Lung (tissue), 12 donors: ENCODE measurements around the gene TRIM25. TPM values are rescaled to one million over a fixed set of nuclear protein-coding genes. Genes with fewer than 3 reads are reported as not detected.

Source experiments
- ATAC-seq: fragments of 200-7000 bp; cut with Tn5 transposase; one replicate; pipeline ENCODE4 v1.9.1; 2020; ENCODE audit warnings: moderate number of reproducible peaks; ENCODE audit not compliant: insufficient read depth, low FRiP score
- DNase-seq, 3 donors: peaks; one replicate each; pipeline ENCODE4 v3.0.0-alpha.2; 2013 to 2017
- H3K27ac ChIP-seq, 2 donors: one replicate each; pipeline ENCODE4 v1.5.1; 2013; ENCODE audit warnings: mild to moderate bottlenecking in 2 of 2, moderate library complexity in 2 of 2, control low read depth in 1 of 2, inconsistent platforms in 1 of 2, low read depth in 1 of 2, low read length in 1 of 2
- H3K27me3 ChIP-seq, 3 donors: one replicate each; pipeline ENCODE4 v1.5.1; 2013; ENCODE audit warnings: low read length in 2 of 3; ENCODE audit not compliant: control insufficient read depth in 3 of 3, insufficient read depth in 3 of 3
- H3K36me3 ChIP-seq, 4 donors: one replicate each; pipeline ENCODE4 v1.5.1; 2013; ENCODE audit warnings: low read length in 4 of 4, mild to moderate bottlenecking in 1 of 4, moderate library complexity in 1 of 4; ENCODE audit not compliant: control insufficient read depth in 4 of 4, insufficient read depth in 4 of 4
- H3K4me1 ChIP-seq, 5 donors: one replicate each; pipeline ENCODE4 v1.5.1; 2013; ENCODE audit warnings: low read length in 5 of 5, mild to moderate bottlenecking in 2 of 5, moderate library complexity in 1 of 5; ENCODE audit not compliant: control insufficient read depth in 5 of 5, insufficient read depth in 5 of 5
- H3K4me3 ChIP-seq: one replicate; pipeline ENCODE4 v1.5.1; 2013; ENCODE audit warnings: mild to moderate bottlenecking, control low read depth, moderate library complexity
- H3K9ac ChIP-seq, 2 donors: one replicate each; pipeline ENCODE4 v1.5.1; 2013; ENCODE audit warnings: low read length in 2 of 2, control low read depth in 1 of 2; ENCODE audit not compliant: insufficient read depth in 1 of 2
- H3K9me3 ChIP-seq, 4 donors: one replicate each; pipeline ENCODE4 v1.5.1; 2013; ENCODE audit warnings: low read length in 3 of 4, mild to moderate bottlenecking in 1 of 4, moderate library complexity in 1 of 4; ENCODE audit not compliant: control insufficient read depth in 4 of 4, insufficient read depth in 3 of 4
- WGBS, 2 donors: extraction: QIAGEN DNeasy Blood & Tissue Kit; methylation state at CpG; one replicate each; pipeline ENCODE4 v1.1.7; 2013; 5-methylcytosine and 5-hydroxymethylcytosine counted together
- polyA plus RNA-seq, 2 donors: library from polyadenylated mRNA; stranded (reverse); fragments of 200-250 nt; gene quantifications; one replicate each; pipeline ENCODE4 v1.2.1, GENCODE V29; 2013
- total RNA-seq, 2 donors: library from RNA; depleted of rRNA in 1 of 2; stranded (reverse); fragments of >200 nt in 1 of 2; gene quantifications; one replicate each; pipeline ENCODE4 v1.2.1, GENCODE V29; 2014 to 2021
- TF ChIP-seq, protein P1 (sequence below): IDR thresholded peaks from 2 replicates; pipeline ENCODE4 v1.5.1; 2012; ENCODE audit warnings: mild to moderate bottlenecking; ENCODE audit errors: control extremely low read depth, extremely low read depth
- donor health status: control.
- donor health status: control.
- donor health status: Bipolar disorder and iron deficiency.
- donor health status: healthy.
- donor health status: DM: yes; HTN: yes; CAD: no.

Gene TRIM25
- total and polyA plus RNA-seq, 4 donors = 22.7 to 88.7 (median 43.7) TPM

DNA sequence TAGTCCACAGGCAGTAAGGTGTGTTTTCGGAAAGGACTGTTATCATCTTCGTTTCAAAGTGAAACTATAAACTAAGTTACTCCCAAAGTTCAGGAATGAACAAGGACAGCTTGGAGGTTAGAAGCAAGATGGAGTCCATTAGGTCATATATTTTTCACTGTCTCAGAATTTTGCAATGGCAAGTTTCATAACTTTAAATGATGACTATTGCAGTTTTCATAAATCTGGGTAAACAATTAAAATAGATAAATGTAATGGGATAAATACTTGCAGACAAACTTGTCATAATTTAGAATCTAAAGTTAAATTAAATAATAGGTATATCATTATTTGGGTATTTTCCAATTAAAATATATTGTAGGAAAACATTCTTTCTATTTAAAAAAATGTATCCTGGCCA lies 14.7 kb upstream of the TRIM25 start:
- WGBS, 2 donors = 95% methylated on average over 2 of the region's 2 CpGs
- no peak for DNase-seq
- H3K27me3 ChIP-seq = no peaks in the 10 kb centered on the region
- H3K9ac ChIP-seq = no peak overlapping the region
- TF ChIP-seq, protein P1, sequence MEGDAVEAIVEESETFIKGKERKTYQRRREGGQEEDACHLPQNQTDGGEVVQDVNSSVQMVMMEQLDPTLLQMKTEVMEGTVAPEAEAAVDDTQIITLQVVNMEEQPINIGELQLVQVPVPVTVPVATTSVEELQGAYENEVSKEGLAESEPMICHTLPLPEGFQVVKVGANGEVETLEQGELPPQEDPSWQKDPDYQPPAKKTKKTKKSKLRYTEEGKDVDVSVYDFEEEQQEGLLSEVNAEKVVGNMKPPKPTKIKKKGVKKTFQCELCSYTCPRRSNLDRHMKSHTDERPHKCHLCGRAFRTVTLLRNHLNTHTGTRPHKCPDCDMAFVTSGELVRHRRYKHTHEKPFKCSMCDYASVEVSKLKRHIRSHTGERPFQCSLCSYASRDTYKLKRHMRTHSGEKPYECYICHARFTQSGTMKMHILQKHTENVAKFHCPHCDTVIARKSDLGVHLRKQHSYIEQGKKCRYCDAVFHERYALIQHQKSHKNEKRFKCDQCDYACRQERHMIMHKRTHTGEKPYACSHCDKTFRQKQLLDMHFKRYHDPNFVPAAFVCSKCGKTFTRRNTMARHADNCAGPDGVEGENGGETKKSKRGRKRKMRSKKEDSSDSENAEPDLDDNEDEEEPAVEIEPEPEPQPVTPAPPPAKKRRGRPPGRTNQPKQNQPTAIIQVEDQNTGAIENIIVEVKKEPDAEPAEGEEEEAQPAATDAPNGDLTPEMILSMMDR = no peak
- no peaks in the 10 kb centered on the region for H3K4me1 ChIP-seq
- H3K27ac ChIP-seq = no peak overlapping the region
- no peaks in the 10 kb centered on the region for H3K36me3 ChIP-seq
- H3K9me3 ChIP-seq = peaks cover 0 to 4% (median 0%) of the 10 kb centered on the region in 4 donors
- no peak for ATAC-seq
- no peak overlapping the region for H3K4me3 ChIP-seq

DNA sequence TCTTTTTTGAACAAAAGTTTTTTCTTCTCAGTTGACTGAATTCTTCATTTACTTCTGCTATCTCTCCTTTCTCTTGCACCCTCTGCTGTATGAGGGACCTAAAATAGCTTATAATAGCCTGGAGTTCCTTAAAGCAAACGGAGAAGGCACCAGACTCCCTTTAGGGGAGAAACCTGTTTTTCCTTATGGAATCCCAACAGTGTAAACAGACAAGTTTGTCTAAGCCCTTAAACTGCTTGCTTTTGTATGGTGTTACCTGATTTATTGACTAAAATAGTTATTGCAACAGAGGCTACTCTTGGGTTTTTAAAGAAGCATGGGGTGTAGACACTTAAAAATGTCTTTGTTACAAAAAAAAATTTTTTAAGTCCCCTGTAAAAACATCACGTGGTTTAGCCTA lies 12.9 kb upstream of the TRIM25 start:
- H3K4me3 ChIP-seq = no peak overlapping the region
- peaks cover 0 to 4% (median 0%) of the 10 kb centered on the region in 4 donors for H3K9me3 ChIP-seq
- no peaks in the 10 kb centered on the region for H3K27me3 ChIP-seq
- no peaks in the 10 kb centered on the region for H3K4me1 ChIP-seq
- H3K9ac ChIP-seq = no peak overlapping the region
- DNase-seq = peak in 2 of 3 donors; percentile 43 to 56
- no peak for ATAC-seq
- H3K36me3 ChIP-seq = no peaks in the 10 kb centered on the region
- H3K27ac ChIP-seq = no peak overlapping the region
- TF ChIP-seq, protein P1 = no peak
- 58 to 71% methylated on average over 2 of the region's 2 CpGs for WGBS, 2 donors

DNA sequence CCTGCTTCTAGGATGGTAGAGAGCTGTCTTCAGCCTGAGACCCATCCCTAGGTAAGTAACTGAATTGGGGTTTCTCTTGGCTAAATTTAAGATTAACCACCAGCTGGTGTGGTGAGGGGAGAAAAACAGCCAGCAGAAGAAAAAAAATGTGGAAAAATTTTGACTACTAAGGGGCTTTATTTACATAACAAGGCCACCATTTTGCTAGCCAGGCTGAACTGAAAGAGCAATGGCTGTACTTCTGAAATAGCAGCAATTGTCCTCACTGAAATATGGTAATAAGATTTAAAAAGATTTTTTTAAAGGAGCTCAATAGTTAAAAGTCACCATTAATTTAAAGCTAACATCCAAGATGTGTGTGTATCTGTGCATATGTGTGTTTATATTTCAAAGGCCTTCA lies 12.4 kb upstream of the TRIM25 start:
- no peak for DNase-seq
- Histone ChIP-seq H3K36me3 (no peaks in the 10 kb centered on the region), H3K4me1 (no peaks in the 10 kb centered on the region), H3K9ac (no peak overlapping the region), H3K4me3 (no peak overlapping the region), H3K27ac (no peak overlapping the region), H3K9me3 (peaks cover 0 to 4% (median 0%) of the 10 kb centered on the region in 4 donors), H3K27me3 (no peaks in the 10 kb centered on the region)
- TF ChIP-seq, protein P1 = no peak
- ATAC-seq = no peak

DNA sequence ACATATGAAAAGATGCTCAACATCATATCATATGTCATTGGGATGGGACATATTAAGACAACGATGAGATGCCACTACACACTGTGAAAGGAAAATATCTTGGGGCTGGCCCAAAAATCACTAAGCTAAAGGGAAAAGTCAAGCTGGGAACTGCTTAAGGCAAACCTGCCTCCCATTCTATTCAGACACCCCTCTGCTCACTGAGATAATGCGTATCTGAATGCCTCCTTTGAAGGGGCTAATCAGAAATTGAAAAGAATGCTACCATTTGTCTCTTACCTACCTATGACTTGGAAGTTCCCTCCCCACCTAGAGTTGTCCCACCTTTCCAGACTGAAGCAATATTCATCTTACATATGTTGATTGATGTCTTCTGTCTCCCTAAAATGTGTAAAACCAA lies 11.2 kb upstream of the TRIM25 start:
- no peak for DNase-seq
- no peak for ATAC-seq
- Histone ChIP-seq H3K27ac (no peak overlapping the region), H3K9ac (no peak overlapping the region), H3K4me1 (no peaks in the 10 kb centered on the region), H3K27me3 (no peaks in the 10 kb centered on the region), H3K9me3 (no peaks in the 10 kb centered on the region), H3K36me3 (no peaks in the 10 kb centered on the region), H3K4me3 (no peak overlapping the region)
- WGBS, 2 donors = 72 to 93% methylated on average over 2 of the region's 2 CpGs
- TF ChIP-seq, protein P1 = no peak
